ENCODE results near the gene EFHC2.
A peak's percentile ranks its signal among the peaks of the same experiment; 100 is the strongest.
"Not testable (repeated sequence)": the region's sequence is repeated elsewhere in the genome, so short reads cannot be mapped to it uniquely, and the experiment has no call there.

Gene EFHC2

GRCh38 chrX:44291468-44292092, 51.9 kb downstream of the EFHC2 start:
- DNase-seq = no peak

- DNase-seq = no peak
Observed at GRCh38 chrX:44290718-44291117, 52.8 kb downstream of the EFHC2 start.

- DNase-seq = no peak
Observed at GRCh38 chrX:44282753-44283152, 60.7 kb downstream of the EFHC2 start.

DNA sequence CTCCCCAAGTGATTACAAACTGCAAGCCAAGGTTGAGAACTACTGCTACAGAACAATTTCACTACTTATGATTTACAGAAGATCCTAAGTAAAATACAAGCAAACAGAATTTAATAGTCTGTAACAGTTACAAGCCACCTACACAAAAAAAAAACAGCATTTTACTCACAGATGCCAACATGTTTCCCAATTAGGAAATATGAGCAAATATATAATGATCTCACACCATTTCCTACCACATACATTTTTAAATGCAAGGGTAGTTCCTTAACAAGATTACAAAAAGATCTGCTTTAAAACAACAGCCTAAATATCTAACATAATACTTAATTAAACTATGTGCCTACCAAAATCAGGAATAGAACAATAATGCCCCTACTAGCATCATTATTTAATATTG, 63.4 kb downstream of the EFHC2 start:
- DNase-seq = no peak

DNA sequence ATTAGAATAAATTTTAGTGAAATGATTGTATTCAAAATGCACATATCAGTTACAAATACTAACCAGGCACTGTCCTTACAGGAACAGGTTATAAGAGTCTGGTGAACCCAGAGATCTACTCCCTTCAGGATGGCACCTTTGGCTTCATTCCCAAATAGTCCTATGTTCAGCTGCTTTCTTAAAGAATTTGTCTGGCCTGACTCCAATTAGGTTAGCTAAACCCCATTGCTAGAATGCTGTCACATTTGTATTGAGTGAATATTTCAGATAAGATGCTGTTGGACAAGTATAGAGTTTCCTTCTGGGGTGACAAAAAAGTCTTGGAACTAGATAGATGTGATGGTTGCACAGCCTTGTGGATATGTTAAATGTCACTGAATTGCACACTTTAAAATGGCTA, 69.4 kb downstream of the EFHC2 start:
- DNase-seq = no peak

DNA sequence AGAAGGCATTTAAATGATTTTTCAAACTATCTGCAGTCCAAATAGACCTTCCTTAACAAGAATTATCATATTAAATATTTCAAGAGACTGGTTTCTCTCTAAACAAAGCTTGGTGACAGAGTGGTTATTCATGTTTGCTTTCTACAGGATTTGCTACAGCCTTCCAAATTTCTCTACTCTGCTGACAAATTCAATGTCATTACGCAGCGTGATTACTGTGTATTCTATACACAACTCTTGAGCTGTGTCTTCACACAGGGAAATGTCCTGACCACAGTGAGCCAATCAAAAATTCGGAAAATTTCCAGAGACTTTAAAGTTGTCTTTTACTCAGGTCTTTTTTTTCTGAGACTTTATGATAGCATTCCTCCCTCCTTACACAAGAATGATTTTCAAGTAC, 75.6 kb downstream of the EFHC2 start:
- DNase-seq = no peak

GRCh38 chrX:44267116-44267515, 76.4 kb downstream of the EFHC2 start:
- DNase-seq = no peak

GRCh38 chrX:44265559-44265958, 77.9 kb downstream of the EFHC2 start:
- no peak for DNase-seq

GRCh38 chrX:44264936-44265335, 78.5 kb downstream of the EFHC2 start:
- no peak for DNase-seq

DNA sequence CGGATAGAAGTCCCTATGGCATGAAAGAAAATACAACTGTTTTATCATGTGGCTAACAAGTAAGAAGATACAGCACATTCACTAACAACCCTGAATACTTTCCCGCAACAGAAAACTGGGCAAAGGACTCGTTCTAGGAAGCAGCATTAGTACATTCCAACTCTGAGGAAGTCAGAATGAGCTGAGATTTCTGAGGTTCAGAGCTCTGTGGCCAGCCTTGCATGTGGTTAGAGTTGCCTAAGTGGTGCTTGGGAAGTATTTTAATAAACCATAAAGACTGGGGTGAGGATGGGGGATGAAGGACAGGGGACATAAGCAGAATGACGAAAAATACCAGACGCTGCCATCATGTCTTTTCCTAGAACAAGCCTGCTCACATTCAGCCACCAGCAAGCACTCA, 82.2 kb downstream of the EFHC2 start:
- DNase-seq = no peak

DNA sequence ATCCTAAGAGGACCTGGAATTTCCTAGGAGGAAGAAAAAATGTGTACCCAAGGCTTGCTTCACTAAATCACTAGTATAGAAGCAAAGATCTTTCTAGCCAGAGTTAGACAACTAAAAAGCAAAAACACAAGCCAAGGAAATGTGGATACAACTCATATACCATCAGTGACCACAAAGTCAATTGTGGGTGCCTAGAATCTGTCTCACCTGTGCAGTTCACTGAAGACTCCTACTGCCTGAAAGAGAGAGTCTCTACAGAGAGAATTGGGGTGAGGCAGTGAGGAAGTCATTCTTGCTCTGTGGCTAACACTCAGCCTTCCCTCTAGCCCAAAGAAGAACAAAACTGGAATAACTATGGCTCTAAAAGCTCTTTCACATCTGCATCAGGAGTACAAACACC, 82.9 kb downstream of the EFHC2 start:
- DNase-seq = no peak

- not testable (repeated sequence) for DNase-seq
Observed at GRCh38 chrX:44255742-44256141, 87.7 kb downstream of the EFHC2 start.

DNA sequence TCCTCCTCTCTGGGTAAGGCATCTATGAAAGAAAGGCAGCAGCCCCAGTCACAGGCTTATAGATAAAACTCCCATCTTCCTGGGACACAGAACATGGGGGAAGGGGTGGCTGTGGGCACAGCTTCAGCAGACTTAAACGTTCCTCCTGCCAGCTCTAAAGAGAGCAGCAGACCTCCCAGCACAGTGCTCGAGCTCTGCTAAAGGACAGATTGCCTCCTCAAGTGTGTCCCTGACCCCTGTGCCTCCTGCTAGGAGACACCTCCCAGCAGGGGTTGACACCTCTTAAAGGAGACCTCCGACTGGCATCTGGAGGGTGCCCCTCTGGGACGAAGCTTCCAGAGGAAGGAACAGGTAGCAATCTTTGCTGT, 89.9 kb downstream of the EFHC2 start:
- no peak for DNase-seq

- peak; percentile 74 for DNase-seq
Observed at GRCh38 chrX:44252688-44253574, 90.5 kb downstream of the EFHC2 start.

GRCh38 chrX:44247468-44247867, 96.0 kb downstream of the EFHC2 start:
- no peak for DNase-seq

DNA sequence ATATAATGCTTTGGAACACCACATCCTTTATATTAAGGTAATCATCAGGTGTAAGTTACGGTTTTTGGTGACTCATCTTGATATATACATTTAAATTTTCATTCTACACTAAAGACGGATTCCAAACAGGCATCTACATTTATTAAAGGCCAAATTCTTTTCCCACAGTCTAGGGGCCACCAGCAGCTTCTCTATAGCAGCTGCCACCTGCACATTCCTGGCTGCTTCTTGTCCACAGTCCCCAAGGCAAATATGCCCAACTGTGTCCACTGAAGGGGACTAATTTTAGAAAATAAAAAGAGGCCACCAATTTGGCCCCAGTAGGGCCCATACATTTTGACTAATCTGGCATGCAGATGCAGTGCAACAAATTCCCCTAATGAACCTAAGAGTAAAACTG, 96.6 kb downstream of the EFHC2 start:
- DNase-seq = no peak

- peak; percentile 29 for DNase-seq
Observed at GRCh38 chrX:44245733-44246132, 97.7 kb downstream of the EFHC2 start.

DNA sequence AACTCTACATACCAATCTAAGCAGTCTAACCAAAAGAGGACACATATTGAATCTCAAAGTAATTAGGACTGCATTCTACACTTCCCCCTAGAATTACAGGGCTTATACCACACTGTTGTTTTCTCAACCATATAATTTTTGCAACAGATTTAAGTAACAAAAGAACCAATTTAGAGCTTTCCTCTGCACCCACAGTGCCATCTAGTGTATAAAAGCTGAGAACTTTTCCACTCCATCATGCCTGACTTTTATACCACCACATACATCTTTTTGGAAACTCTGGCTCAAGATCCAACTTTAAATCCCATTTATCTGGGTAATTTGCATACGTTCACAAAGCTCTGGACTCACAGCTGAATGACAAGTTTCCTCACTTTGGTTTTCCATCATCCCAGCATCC, 99.5 kb downstream of the EFHC2 start:
- DNase-seq = no peak

GRCh38 chrX:44241546-44241945, 101.9 kb downstream of the EFHC2 start:
- DNase-seq = no peak

DNA sequence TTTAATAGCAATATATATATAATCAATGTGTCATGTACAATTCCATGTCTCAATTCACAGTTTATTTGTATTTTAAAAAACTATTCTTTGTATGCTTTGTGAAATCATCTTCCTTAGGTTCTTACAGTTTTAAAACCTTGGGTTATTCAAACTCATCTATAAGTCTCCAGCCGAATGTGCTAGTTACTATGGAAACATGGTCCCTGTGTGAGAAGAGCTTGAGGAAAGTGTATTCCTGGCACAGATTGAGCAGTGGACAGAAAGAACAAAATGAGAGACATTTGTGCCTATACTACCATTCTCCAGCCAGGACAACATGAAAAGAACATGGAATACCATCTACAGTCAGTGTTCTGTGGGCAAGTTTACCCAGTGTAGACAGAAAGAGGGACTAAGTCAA, 103.4 kb downstream of the EFHC2 start:
- DNase-seq = no peak

DNA sequence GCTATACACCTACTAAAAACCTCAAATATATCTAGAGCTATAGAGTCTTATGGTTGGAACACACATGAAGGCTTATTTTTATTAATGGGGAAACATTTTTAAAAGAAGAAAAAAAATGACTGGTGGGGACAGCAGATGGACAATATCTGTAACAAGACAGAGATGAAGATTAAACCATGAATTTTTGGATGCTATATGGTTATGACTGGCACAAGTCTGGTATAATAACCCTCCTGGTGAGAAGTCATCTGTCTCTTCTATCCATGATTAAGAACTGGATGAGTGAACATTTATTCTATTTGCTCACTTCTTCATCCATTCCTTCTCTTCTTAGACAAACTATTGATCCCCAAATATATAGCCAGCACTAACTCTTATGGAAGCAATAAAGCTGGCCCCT, 104.4 kb downstream of the EFHC2 start:
- DNase-seq = no peak

- no peak for DNase-seq
Observed at GRCh38 chrX:44235534-44235933, 107.9 kb downstream of the EFHC2 start.

- no peak for DNase-seq
Observed at GRCh38 chrX:44234541-44234940, 108.9 kb downstream of the EFHC2 start.

GRCh38 chrX:44234116-44234515, 109.4 kb downstream of the EFHC2 start:
- DNase-seq = no peak

- no peak for DNase-seq
Observed at GRCh38 chrX:44232081-44232480, 111.4 kb downstream of the EFHC2 start.

Measured in activated gamma-delta T cell treated with Interleukin-2 at 50 U/mL for 16 hours (primary cell).